Stimulated activated CD8-positive, alpha-beta memory T cell treated with anti-CD3 and anti-CD28 coated beads, Interleukin-7, amount 100 ng/mL, for 1 hour (primary cell): ENCODE data around the gene CFAP161.

Source experiments
- DNase-seq, 2 donors: peaks; one replicate each; pipeline ENCODE4 v3.0.0-alpha.2; 2020; ENCODE audit warnings: low read depth in 2 of 2

Gene CFAP161

GRCh38 chr15:81183439-81183775, 49.3 kb downstream of the CFAP161 start:
- no peak for DNase-seq

- DNase-seq = no peak
These were observed 50.1 kb downstream of the CFAP161 start for GRCh38 chr15:81184188-81184587.

- no peak for DNase-seq
These were observed 51.7 kb downstream of the CFAP161 start for GRCh38 chr15:81185631-81186295.

- no peak for DNase-seq
These were observed 54.3 kb downstream of the CFAP161 start for GRCh38 chr15:81188354-81188753.

- DNase-seq = no peak
These were observed 55.7 kb downstream of the CFAP161 start for GRCh38 chr15:81189583-81190283.

GRCh38 chr15:81190922-81191507, 56.9 kb downstream of the CFAP161 start:
- no peak for DNase-seq

- DNase-seq = no peak
These were observed 57.6 kb downstream of the CFAP161 start for GRCh38 chr15:81191701-81192100.

GRCh38 chr15:81194723-81195122, 60.7 kb downstream of the CFAP161 start:
- DNase-seq = no peak

GRCh38 chr15:81195339-81195864, 61.3 kb downstream of the CFAP161 start:
- no peak for DNase-seq

- DNase-seq = no peak
These were observed 62.6 kb downstream of the CFAP161 start, which contains the start of gene IL16 for GRCh38 chr15:81196576-81197254. IL16 (plus strand) TSS chr15:81196879; CDS start chr15:81225400, 28,521 bp downstream.

GRCh38 chr15:81197255-81197630, 63.2 kb downstream of the CFAP161 start:
- DNase-seq = no peak

GRCh38 chr15:81197688-81198281, 63.7 kb downstream of the CFAP161 start:
- DNase-seq = no peak
